CD4-positive, alpha-beta T cell treated with Interleukin-17A for 4 hours (primary cell): Measurements from ENCODE around the gene UGT1A5.
A peak's percentile ranks its signal among the peaks of the same experiment; 100 is the strongest.
"Not testable (repeated sequence)": the region's sequence is repeated elsewhere in the genome, so short reads cannot be mapped to it uniquely, and the experiment has no call there.

ENCODE experiments used
- DNase-seq: peaks from one replicate; pipeline ENCODE4 v3.0.0-alpha.2; 2020; ENCODE audit warnings: mixed read lengths

Gene UGT1A5

DNA sequence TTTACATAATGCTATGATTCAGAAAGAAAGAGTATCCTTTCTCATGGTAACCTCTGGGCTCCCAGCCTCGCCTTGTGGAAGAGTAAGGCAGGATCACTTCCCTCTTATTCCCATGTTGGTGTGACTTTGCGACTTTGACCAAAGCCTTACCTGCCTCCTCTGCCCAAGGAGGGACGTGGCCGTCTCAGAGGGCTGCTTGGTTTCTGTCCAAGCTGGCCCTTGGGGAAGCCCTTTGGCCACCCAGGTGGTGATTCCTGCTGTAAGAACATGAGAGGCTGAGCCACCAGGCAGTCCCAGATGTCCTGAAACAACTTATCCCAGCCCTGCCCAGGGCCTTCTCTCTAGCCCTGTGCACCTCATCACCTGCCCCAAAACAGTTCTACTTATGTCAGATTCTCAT, 14.0 kb upstream of the UGT1A5 start:
- no peak for DNase-seq

- no peak for DNase-seq
Observed at GRCh38 chr2:233699424-233700027, 13.2 kb upstream of the UGT1A5 start.

GRCh38 chr2:233700028-233700635, 12.6 kb upstream of the UGT1A5 start:
- no peak for DNase-seq

DNA sequence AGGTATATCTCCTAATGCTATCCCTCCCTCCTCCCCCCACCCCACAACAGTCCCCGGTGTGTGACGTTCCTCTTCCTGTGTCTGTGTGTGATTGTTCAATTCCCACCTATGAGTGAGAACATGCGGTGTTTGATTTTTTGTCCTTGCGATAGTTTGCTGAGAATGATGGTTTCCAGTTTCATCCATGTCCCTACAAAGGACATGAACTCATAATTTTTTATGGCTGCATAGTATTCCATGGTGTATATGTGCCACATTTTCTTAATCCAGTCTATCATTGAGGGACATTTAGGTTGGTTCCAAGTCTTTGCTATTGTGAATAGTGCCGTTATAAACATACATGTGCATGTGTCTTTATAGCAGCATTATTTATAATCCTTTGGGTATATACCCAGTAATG, 11.9 kb upstream of the UGT1A5 start:
- DNase-seq: not testable (repeated sequence)

DNA sequence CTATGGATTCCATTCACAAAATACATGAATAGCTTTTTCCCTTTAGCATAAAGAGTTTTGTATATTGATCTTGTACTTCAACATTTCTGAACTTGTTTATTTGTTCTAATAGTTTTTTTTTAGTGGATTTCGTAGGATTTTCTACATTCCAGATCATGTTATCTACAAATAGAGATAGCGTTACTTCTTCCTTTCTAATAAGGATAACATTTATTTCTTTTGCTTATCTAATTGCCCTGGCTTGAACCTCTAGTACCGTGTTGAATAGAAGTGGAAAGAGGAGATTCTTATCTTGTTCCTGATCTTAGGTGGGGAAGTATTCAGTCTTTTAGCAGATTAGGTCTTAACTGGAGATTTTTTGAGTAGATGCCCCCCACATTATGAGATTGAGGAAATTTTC, 10.5 kb upstream of the UGT1A5 start:
- no peak for DNase-seq

GRCh38 chr2:233705911-233706506, 6.7 kb upstream of the UGT1A5 start:
- DNase-seq: no peak

GRCh38 chr2:233706720-233707119, 6.0 kb upstream of the UGT1A5 start:
- DNase-seq: no peak

DNA sequence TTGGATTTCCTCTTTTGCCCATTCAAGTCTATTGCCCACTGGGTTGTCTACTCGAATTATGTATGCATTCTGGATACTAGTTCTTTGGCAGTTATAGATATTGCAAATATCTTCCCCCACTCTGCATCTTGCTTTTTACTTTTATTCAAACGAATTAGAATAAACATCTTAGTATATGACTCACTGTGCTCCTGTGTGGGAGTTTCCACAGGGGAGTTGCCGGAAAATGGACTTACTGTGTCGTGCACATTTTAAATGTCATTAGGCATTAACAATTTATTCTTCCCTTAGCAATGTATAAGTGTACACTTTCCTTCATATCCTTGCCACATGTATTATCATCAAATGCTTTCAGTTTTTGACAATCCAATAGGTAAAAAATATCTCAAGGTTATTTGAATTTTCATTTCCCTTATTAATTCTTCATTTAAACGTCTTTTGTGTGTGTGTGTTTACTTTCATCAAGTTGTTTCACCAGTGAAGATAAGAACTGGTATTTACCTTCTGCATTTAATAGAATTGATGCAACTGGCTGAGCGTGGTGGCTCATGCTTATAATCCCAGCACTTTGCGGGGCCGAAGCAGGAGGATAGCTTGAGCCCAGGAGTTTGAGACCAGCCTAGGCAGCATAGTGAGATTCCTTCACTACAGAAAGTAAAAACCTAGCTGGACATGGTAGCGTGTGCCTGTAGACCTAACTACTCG, 4.6 kb upstream of the UGT1A5 start:
- DNase-seq: no peak

- no peak for DNase-seq
Observed at GRCh38 chr2:233708942-233709341, 3.8 kb upstream of the UGT1A5 start.

DNA sequence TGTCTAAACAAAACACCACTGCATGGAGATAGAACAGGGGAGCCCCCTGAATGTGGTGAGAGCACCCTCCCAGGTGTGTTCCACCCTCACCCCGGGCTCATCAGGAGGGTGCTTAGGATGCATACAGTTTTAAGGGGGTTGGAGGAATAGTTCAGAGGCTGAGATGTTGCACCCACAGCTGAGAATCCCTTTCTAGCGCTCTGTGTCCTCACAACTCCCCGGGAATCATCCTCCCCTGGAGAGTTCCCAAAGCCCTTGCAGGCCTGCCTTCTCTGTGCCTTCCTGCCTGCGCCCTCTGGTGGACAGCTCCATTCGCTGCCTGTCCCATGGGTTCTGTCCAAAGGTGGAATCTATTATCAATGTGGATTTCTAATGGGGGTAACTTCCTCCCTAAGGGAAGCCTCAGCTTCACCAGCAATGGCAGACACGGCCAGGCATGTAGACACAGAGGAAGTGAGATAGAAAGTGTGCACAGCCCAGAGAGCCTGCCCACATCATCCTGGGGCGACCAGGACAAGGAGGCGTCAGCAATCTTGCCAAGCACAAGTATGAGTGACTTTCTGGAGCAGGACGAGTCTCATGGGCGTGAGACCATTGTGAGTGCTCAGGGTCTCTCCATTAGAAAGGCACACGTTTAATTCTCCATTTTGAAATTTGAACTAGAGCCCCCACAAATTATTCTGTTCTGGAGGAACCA, 1.2 kb upstream of the UGT1A5 start:
- DNase-seq: peak; percentile 70

DNA sequence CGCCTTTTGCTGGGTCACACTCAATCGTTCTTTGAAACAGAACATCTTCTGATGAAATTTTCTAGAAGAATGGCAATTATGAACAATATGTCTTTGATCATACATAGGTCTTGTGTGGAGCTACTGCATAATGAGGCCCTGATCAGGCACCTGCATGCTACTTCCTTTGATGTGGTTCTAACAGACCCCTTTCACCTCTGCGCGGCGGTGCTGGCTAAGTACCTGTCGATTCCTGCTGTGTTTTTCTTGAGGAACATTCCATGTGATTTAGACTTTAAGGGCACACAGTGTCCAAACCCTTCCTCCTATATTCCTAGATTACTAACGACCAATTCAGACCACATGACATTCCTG, 532 bp downstream of the UGT1A5 start:
- no peak for DNase-seq

DNA sequence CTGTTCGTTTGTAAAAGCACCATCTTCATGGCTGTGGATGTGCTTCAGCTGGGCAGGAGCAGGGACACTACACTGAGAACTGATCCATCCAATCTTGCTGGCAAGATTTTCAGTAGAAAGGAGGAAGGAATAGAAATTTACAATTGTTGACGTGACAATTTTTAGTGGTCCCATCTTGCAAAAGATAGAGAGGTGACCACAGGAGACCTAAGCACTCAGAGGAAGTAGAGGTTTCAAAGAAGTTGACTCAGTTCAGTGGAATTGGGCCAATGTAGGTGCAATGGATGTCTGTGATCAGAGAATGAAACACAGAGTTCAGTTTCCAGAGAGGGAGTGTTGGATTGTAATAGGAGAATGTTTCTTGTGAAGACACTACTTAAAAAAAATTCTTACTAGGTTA, 1.4 kb downstream of the UGT1A5 start:
- DNase-seq: no peak

DNA sequence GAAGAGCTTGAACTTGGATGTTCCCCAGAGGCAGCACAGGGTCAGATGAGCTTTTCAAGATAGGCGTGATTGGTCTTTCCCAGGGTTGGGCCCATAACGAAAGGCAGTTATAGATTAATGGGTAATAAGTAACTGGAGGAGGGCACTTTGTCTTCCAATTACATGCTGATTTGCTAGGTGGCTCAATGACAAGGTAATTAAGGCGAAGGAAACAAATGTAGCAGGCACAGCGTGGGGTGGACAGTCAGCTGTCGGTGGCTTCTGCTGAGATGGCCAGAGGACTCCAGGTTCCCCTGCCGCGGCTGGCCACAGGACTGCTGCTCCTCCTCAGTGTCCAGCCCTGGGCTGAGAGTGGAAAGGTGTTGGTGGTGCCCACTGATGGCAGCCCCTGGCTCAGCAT, 5.8 kb downstream of the UGT1A5 start, which contains the start of gene UGT1A4:
Gene UGT1A4 (plus strand): TSS at position 185 of the 400 bp plus-strand sequence. CDS start 85 bp downstream, at position 270.
- no peak for DNase-seq

GRCh38 chr2:233728723-233729301, 16.1 kb downstream of the UGT1A5 start, which contains the start of gene UGT1A3:
TSS of gene UGT1A3 (plus strand) at chr2:233729042. CDS start at chr2:233729127, 85 bp downstream.
- DNase-seq: no peak

GRCh38 chr2:233736868-233737653, 24.4 kb downstream of the UGT1A5 start:
- DNase-seq: not testable (repeated sequence)

GRCh38 chr2:233740870-233741269, 28.2 kb downstream of the UGT1A5 start:
- no peak for DNase-seq

DNA sequence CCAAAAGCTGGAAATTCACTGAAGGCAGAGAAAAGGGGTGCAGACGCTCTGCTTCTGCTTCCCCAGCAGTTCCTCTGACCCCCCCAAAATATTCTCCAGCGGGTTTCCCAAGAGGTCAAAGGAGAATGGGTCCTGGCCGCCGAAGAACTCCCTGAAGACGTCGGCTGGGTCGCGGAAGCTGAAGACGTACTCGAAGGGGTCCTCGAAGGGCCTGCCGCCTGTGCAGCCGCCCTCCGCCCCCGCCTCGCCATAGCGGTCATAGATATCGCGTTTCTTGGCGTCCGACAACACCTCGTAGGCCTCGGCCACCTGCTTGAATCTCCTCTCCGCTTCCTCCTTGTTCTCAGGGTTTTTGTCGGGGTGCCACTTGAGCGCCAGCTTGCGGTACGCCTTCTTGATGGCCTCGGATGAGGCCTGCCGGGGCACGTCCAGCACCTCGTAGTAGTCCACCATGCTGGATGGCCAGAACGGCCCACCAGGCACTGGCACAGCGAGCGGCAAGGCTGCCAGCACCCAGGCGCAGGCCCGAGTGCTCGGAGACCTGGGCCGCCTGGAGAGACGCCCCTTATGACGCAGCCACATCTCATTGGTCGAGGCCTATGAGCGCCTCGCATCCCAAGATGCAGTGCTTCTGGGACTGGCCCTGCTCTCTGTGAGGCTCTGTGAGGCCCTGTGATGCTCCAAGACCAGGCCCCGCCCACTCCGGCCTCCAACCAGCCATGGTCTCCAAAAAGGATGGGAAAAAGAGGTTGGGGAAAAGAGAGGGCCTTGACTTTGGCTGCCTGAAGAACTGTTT, 31.0 kb downstream of the UGT1A5 start:
- no peak for DNase-seq

GRCh38 chr2:233745073-233745755, 32.5 kb downstream of the UGT1A5 start:
- no peak for DNase-seq

DNA sequence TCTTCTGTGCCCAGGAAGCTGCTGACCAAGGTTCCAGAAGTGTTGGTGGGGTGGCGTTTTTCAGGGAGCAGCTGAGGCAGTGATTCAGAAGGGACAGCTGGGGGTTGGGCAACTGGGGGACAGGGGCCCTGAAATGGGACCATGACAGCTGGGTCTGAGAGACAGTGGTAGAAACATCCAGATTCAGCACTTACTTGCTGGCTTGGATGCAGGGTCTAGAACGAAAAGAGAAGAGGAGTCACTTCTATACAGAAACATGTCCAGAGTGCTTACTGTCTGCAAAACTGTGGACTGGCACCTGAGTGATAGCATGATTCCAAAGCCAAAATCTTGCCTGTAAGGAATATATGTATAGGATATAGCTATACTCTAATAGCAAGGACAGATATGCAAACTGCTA, 33.1 kb downstream of the UGT1A5 start:
- DNase-seq: not testable (repeated sequence)
